Activated CD4-positive, alpha-beta T cell treated with anti-CD3 and anti-CD28 coated beads for 4 hours (primary cell): ENCODE measurements around the gene OR1N1.
"Not testable (repeated sequence)": the region's sequence is repeated elsewhere in the genome, so short reads cannot be mapped to it uniquely, and the experiment has no call there.

Source experiments
- DNase-seq, 2 donors: peaks; one replicate each; pipeline ENCODE4 v3.0.0-alpha.2; 2020

Gene OR1N1

GRCh38 chr9:122527193-122527592 is at the start of gene OR1N1:
OR1N1 (minus strand) TSS chr9:122527293; CDS start chr9:122527293, 0 bp downstream.
- DNase-seq, result no peak

DNA sequence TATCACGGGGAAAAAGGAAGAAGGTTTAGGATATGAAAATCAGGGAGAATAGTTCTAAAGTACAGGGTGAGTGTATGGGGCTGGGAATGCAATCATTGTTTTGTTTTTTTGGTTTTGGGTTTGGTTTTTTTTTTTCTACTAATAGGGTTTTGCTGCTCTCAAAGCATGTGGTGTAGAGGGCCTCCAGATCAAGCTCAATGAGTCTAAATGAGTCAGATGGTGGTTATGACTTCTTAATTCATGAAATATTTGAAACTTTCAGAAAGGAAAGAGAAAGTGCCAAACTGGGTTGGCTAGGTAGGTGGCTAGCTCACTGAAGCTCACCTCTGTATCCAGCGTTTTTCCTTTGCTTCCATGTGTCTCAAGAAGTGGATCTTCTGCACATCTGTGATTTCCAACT is 45.4 kb upstream of the OR1N1 start:
- DNase-seq, result no peak

DNA sequence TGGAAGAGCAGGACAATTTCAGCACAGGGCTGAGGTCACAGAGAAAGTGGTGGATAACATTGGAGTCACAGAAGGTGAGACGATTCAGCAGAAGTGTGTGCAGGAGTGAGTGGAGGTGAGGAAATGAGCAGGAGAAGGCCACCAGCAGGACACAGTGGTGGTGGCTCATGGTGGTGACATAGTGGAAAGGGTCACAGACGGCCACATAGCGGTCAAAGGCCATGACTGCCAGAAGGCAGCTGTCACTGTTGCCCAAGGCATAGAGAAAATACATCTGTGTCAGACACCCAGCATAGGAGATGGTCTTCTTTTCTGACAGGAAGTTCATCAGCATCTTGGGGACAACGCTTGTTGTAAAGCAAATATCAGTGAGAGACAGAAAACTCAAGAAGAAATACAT is 40.8 kb upstream of the OR1N1 start:
- DNase-seq, result no peak

DNA sequence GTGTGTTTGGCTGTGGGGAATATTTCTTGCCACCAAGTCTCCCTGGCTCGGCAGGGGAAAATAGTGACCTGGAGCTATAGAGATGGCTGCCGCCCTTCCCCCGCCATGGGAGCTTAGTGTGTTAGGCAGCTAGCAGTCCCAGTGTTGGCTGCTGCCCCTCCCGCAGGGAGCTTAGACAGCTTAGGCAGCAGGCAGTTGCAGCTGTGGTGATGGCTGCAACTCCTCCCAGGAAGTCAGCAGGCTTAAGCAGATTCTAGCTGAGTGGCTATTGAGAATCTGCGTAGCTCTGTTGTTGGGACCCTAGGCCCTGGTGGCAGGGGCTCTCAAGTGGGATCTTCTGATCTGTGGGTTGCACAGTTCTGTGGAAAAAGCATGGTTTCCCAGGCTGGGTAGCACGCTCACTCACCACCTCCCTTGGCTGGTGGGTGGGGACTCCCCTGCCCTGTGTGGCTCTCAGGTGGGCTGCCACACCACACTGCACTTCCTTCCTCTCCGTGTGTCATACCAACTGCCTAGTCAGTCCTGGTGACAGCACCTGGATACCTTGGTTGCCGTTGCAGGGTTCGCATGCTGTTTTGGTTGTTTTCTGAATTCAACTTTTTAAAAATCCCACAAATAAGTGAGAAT is 35.2 kb upstream of the OR1N1 start:
- no peak for DNase-seq

DNA sequence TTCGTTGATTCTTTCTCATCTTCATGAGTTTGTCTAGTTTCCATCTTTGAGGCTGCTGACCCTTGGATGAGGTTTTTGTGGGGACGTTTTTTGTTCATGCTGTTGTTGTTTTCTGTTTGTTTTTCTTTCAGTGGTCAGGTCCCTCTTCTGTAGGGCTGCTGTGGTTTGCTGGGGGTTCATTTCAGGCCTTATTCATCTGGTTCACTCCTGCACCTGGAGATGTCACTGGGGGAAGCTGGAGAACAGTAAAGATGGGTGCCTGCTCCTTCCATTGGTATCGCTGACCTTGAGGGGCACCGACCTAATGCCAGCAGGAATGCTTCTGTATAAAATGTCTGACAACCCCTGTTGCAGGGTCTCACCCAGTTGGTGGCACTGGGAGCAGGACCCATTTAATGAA is 34.4 kb upstream of the OR1N1 start:
- DNase-seq, result no peak

DNA sequence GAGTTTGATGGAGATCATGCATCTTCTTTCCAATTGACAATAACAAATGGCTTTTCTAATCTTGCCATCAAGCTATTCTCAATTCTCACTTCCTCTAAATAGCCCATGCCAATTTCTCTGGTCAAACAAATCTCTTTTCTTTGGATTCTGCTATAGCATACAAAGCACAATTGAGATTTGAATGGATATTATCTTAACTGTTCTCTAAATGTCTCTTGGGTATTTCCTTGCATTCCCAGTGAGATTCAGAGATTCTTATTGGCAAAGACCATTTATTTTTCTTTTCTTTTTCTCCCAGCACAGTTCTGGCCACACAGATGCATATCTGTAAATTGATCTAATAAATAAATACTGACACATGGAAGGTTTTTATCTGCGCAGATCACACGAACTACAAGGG is 25.7 kb upstream of the OR1N1 start, which contains the start of gene OR1N2:
TSS of gene OR1N2 (plus strand) at position 301 of the 400 bp plus-strand sequence. CDS start 100 bp downstream, outside the sequence.
- DNase-seq, result no peak

GRCh38 chr9:122551371-122551770 is 24.3 kb upstream of the OR1N1 start:
- DNase-seq, result no peak

GRCh38 chr9:122546196-122546595 is 19.1 kb upstream of the OR1N1 start:
- no peak for DNase-seq

- DNase-seq, result no peak
Observed at GRCh38 chr9:122538757-122539156, 11.7 kb upstream of the OR1N1 start.

- DNase-seq, result not testable (repeated sequence)
Observed at GRCh38 chr9:122537066-122537465, 10.0 kb upstream of the OR1N1 start.

- no peak for DNase-seq
Observed at GRCh38 chr9:122536134-122536533, 9.0 kb upstream of the OR1N1 start.

DNA sequence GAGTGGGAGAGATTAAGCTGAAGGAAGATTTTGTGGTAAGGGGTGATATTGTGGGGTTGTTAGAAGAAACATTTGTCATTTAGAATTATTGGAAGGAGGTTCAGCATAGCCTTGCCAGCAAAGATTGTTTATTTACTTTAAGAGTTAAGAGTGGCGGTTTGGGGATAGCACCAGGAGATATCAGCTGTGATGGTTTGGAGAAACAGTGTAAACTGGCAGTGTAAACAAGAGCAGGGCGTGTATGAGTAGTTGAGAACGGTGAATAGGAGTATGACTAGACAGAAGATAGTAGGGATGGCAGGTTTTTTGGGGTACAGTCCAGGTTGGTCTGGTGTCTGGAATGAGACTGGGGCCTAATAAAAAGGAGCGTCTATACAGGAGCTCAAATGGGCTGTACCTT is 4.1 kb upstream of the OR1N1 start:
- not testable (repeated sequence) for DNase-seq

- DNase-seq, result no peak
Observed at GRCh38 chr9:122526602-122527001, 491 bp downstream of the OR1N1 start.

DNA sequence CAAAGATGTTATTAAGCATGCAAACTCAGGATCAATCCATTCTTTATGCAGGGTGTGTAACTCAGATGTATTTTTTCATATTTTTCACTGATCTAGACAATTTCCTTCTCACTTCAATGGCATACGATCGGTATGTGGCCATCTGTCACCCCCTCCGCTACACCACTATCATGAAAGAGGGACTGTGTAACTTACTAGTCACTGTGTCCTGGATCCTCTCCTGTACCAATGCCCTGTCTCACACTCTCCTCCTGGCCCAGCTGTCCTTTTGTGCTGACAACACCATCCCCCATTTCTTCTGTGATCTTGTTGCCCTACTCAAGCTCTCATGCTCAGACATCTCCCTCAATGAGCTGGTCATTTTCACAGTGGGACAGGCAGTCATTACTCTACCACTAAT is 7.7 kb downstream of the OR1N1 start:
- DNase-seq, result no peak

DNA sequence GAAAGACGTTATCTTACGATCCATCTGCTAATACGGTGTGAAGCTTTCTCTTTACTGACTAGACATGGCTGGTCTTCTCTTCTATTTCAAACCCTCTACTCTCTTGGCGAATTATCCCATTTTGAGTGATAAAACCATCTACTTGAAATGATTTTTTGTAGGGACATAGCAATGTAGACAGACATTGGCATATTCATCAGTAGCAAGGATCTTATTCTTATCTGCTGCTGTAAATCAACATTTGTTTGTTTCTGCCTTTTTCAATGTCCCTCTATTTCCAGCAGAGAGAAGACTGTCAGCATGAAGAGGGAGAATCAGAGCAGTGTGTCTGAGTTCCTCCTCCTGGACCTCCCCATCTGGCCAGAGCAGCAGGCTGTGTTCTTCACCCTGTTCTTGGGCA is 8.3 kb downstream of the OR1N1 start, which contains the start of gene OR1J4:
TSS of gene OR1J4 (plus strand) at position 301 of the 400 bp plus-strand sequence. CDS start at position 301, 0 bp downstream.
- DNase-seq, result no peak

DNA sequence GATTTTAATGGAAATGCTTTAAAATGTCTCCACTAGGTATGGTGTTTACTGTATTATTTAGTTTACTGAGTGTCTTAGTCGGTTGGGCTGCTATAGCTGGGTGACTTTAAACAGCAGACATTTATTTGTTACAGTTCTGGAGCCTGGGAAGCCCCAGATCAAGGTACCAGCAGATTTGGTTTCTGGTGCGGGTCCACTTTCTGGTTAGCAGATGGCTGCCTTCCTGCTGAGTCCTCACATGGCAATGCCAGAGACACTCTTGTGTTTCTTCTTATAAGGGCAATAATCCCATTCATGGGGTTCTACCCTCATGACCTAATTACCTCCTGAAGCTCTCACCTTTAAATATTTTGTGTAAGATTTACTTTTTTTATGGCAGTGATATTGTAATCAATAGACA is 8.9 kb downstream of the OR1N1 start:
- no peak for DNase-seq

- no peak for DNase-seq
Observed at GRCh38 chr9:122510502-122510901, 16.6 kb downstream of the OR1N1 start, which contains the start of gene OR1J2. OR1J2 (plus strand) TSS chr9:122510802; CDS start chr9:122510802, 0 bp downstream.

- DNase-seq, result no peak
Observed at GRCh38 chr9:122506964-122507363, 20.1 kb downstream of the OR1N1 start.

DNA sequence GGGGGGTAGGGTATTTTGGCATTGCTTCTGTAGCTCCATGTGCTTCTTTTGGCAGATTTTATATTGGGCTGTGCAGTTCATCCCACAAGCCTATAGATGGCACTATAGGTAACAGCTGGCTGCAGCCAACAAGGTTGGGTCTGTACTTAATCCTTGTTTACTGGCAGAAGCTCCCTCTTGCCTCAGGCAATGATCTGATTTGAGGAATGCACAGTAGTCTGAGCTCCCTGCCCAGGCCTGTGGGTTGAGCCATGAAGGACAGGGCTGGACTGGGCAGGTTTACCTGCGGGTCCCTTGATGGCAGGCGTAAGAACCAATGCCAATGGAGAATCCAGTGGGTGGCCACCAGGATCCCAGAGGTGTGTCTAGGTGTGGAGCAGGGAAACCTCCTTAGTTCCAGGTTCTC is 28.2 kb downstream of the OR1N1 start:
- DNase-seq, result peak in 1 of 2 donors; percentile 2

DNA sequence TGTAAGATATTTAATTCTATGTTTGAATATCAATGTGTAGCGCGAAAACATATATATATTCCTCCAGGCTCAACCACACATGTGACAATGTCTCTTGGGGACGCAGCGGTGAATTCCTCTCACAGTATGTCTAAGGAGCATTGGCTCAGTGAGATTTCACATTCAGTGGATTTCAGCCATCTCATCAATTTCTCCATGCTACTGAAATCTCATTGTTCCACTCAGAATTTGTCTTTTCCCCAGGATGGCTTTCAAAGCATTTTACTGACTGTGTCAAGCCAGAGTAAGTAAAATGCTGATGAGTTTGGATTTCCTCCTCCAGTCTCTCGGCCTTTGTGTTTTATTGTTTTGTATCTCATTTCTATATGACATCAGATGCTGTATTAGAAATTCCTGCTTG is 48.0 kb downstream of the OR1N1 start:
- no peak for DNase-seq

GRCh38 chr9:122477826-122478225 is 49.3 kb downstream of the OR1N1 start, which contains the start of gene OR1J1:
OR1J1 (minus strand) TSS chr9:122477926; CDS start chr9:122477926, 0 bp downstream.
- DNase-seq, result no peak

DNA sequence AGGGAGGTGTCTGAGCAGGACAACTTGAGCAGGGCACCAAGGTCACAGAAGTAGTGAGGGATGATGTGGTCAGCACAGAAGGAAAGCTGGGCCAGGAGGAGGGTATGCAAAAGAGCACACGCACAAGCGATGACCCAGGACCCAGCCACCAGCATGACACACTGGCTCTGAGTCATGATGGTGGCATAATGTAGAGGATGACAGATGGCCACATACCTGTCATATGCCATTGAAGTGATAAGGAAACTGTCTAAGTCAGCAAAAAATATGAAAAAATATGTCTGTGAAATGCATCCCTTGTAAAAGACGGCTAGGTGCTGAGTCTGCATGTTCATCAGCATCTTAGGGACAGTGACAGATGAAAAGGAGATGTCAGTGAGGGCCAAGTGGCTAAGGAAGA is 49.7 kb downstream of the OR1N1 start:
- no peak for DNase-seq
